ENCODE data around the gene MICU1.
"Not testable (repeated sequence)": the region's sequence is repeated elsewhere in the genome, so short reads cannot be mapped to it uniquely, and the experiment has no call there.

Gene MICU1

GRCh38 chr10:72348282-72348681 lies 277.6 kb downstream of the MICU1 start:
- Histone ChIP-seq H3K4me1 (ENCODE audit: control insufficient read depth, insufficient read depth, low read length) (peaks cover 7% of the 10 kb centered on the region), H3K4me3 (ENCODE audit: low read length) (no peak overlapping the region), H3K9me3 (ENCODE audit: control insufficient read depth, low read length) (no peaks in the 10 kb centered on the region), H3K27me3 (ENCODE audit: control insufficient read depth, insufficient read depth, low read length) (no peaks in the 10 kb centered on the region), H3K9ac (ENCODE audit: low read length) (no peak overlapping the region), H3K36me3 (ENCODE audit: control insufficient read depth, insufficient read depth, low read length) (peaks cover 14% of the 10 kb centered on the region)

GRCh38 chr10:72346117-72346516 lies 279.8 kb downstream of the MICU1 start:
- H3K36me3 ChIP-seq (ENCODE audit: control insufficient read depth, insufficient read depth, low read length): peaks cover 14% of the 10 kb centered on the region
- H3K4me1 ChIP-seq (ENCODE audit: control insufficient read depth, insufficient read depth, low read length): not testable (repeated sequence)

GRCh38 chr10:72344932-72345331 lies 280.9 kb downstream of the MICU1 start:
- no peak overlapping the region for H3K4me3 ChIP-seq (ENCODE audit: low read length)
- no peaks in the 10 kb centered on the region for H3K4me1 ChIP-seq (ENCODE audit: control insufficient read depth, insufficient read depth, low read length)
- H3K36me3 ChIP-seq (ENCODE audit: control insufficient read depth, insufficient read depth, low read length): peaks cover 12% of the 10 kb centered on the region
- H3K9me3 ChIP-seq (ENCODE audit: control insufficient read depth, low read length): no peaks in the 10 kb centered on the region
- H3K27me3 ChIP-seq (ENCODE audit: control insufficient read depth, insufficient read depth, low read length): no peaks in the 10 kb centered on the region
- no peak overlapping the region for H3K9ac ChIP-seq (ENCODE audit: low read length)

More at GRCh38 chr10:72346117-72346516, 279.8 kb downstream of the MICU1 start:
- not testable (repeated sequence) for H3K9ac ChIP-seq (ENCODE audit: low read length); H3K9me3 ChIP-seq (ENCODE audit: control insufficient read depth, low read length); H3K27me3 ChIP-seq (ENCODE audit: control insufficient read depth, insufficient read depth, low read length); H3K4me3 ChIP-seq (ENCODE audit: low read length)

GRCh38 chr10:72342911-72343310 lies 283.0 kb downstream of the MICU1 start:
- Histone ChIP-seq H3K9me3 (ENCODE audit: control insufficient read depth, low read length) (no peaks in the 10 kb centered on the region), H3K27me3 (ENCODE audit: control insufficient read depth, insufficient read depth, low read length) (no peaks in the 10 kb centered on the region), H3K4me3 (ENCODE audit: low read length) (no peak overlapping the region), H3K36me3 (ENCODE audit: control insufficient read depth, insufficient read depth, low read length) (peaks cover 11% of the 10 kb centered on the region), H3K9ac (ENCODE audit: low read length) (no peak overlapping the region), H3K4me1 (ENCODE audit: control insufficient read depth, insufficient read depth, low read length) (no peaks in the 10 kb centered on the region)

GRCh38 chr10:72340510-72341261 lies 285.2 kb downstream of the MICU1 start:
- Histone ChIP-seq H3K27me3 (ENCODE audit: control insufficient read depth, insufficient read depth, low read length) (no peaks in the 10 kb centered on the region), H3K4me3 (ENCODE audit: low read length) (no peak overlapping the region), H3K9ac (ENCODE audit: low read length) (no peak overlapping the region), H3K9me3 (ENCODE audit: control insufficient read depth, low read length) (no peaks in the 10 kb centered on the region), H3K4me1 (ENCODE audit: control insufficient read depth, insufficient read depth, low read length) (peaks cover 17% of the 10 kb centered on the region), H3K36me3 (ENCODE audit: control insufficient read depth, insufficient read depth, low read length) (peaks cover 24% of the 10 kb centered on the region)

GRCh38 chr10:72338180-72338579 lies 287.7 kb downstream of the MICU1 start:
- Histone ChIP-seq H3K4me3 (ENCODE audit: low read length) (no peak overlapping the region), H3K36me3 (ENCODE audit: control insufficient read depth, insufficient read depth, low read length) (peaks cover 24% of the 10 kb centered on the region), H3K9me3 (ENCODE audit: control insufficient read depth, low read length) (no peaks in the 10 kb centered on the region), H3K27me3 (ENCODE audit: control insufficient read depth, insufficient read depth, low read length) (no peaks in the 10 kb centered on the region), H3K4me1 (ENCODE audit: control insufficient read depth, insufficient read depth, low read length) (peaks cover 32% of the 10 kb centered on the region), H3K9ac (ENCODE audit: low read length) (no peak overlapping the region)

- Histone ChIP-seq H3K4me1 (ENCODE audit: control insufficient read depth, insufficient read depth, low read length) (peaks cover 36% of the 10 kb centered on the region), H3K27me3 (ENCODE audit: control insufficient read depth, insufficient read depth, low read length) (no peaks in the 10 kb centered on the region), H3K4me3 (ENCODE audit: low read length) (no peak overlapping the region), H3K36me3 (ENCODE audit: control insufficient read depth, insufficient read depth, low read length) (peaks cover 24% of the 10 kb centered on the region), H3K9me3 (ENCODE audit: control insufficient read depth, low read length) (no peaks in the 10 kb centered on the region), H3K9ac (ENCODE audit: low read length) (no peak overlapping the region)
Measured at GRCh38 chr10:72337722-72338121, 288.2 kb downstream of the MICU1 start.

- peaks cover 24% of the 10 kb centered on the region for H3K36me3 ChIP-seq (ENCODE audit: control insufficient read depth, insufficient read depth, low read length)
- H3K9me3 ChIP-seq (ENCODE audit: control insufficient read depth, low read length): no peaks in the 10 kb centered on the region
- no peaks in the 10 kb centered on the region for H3K27me3 ChIP-seq (ENCODE audit: control insufficient read depth, insufficient read depth, low read length)
- no peak overlapping the region for H3K9ac ChIP-seq (ENCODE audit: low read length)
- H3K4me3 ChIP-seq (ENCODE audit: low read length): no peak overlapping the region
- peaks cover 42% of the 10 kb centered on the region for H3K4me1 ChIP-seq (ENCODE audit: control insufficient read depth, insufficient read depth, low read length)
Measured at GRCh38 chr10:72337039-72337629, 288.7 kb downstream of the MICU1 start.

GRCh38 chr10:72336259-72337038 lies 289.4 kb downstream of the MICU1 start:
- no peak overlapping the region for H3K4me3 ChIP-seq (ENCODE audit: low read length)
- H3K27me3 ChIP-seq (ENCODE audit: control insufficient read depth, insufficient read depth, low read length): no peaks in the 10 kb centered on the region
- peaks cover 48% of the 10 kb centered on the region for H3K4me1 ChIP-seq (ENCODE audit: control insufficient read depth, insufficient read depth, low read length)
- H3K9ac ChIP-seq (ENCODE audit: low read length): no peak overlapping the region
- no peaks in the 10 kb centered on the region for H3K9me3 ChIP-seq (ENCODE audit: control insufficient read depth, low read length)
- peaks cover 24% of the 10 kb centered on the region for H3K36me3 ChIP-seq (ENCODE audit: control insufficient read depth, insufficient read depth, low read length)

- peaks cover 22% of the 10 kb centered on the region for H3K36me3 ChIP-seq (ENCODE audit: control insufficient read depth, insufficient read depth, low read length)
- no peaks in the 10 kb centered on the region for H3K27me3 ChIP-seq (ENCODE audit: control insufficient read depth, insufficient read depth, low read length)
- no peaks in the 10 kb centered on the region for H3K9me3 ChIP-seq (ENCODE audit: control insufficient read depth, low read length)
- peaks cover 57% of the 10 kb centered on the region for H3K4me1 ChIP-seq (ENCODE audit: control insufficient read depth, insufficient read depth, low read length)
- H3K4me3 ChIP-seq (ENCODE audit: low read length): no peak overlapping the region
- no peak overlapping the region for H3K9ac ChIP-seq (ENCODE audit: low read length)
Measured at GRCh38 chr10:72335394-72336258, 290.3 kb downstream of the MICU1 start.

GRCh38 chr10:72334825-72335393 lies 291.0 kb downstream of the MICU1 start:
- H3K9ac ChIP-seq (ENCODE audit: low read length): no peak overlapping the region
- H3K4me1 ChIP-seq (ENCODE audit: control insufficient read depth, insufficient read depth, low read length): peaks cover 64% of the 10 kb centered on the region
- no peak overlapping the region for H3K4me3 ChIP-seq (ENCODE audit: low read length)
- peaks cover 19% of the 10 kb centered on the region for H3K36me3 ChIP-seq (ENCODE audit: control insufficient read depth, insufficient read depth, low read length)
- H3K27me3 ChIP-seq (ENCODE audit: control insufficient read depth, insufficient read depth, low read length): no peaks in the 10 kb centered on the region
- no peaks in the 10 kb centered on the region for H3K9me3 ChIP-seq (ENCODE audit: control insufficient read depth, low read length)
